Coronary artery (tissue), 2 donors: ENCODE measurements around the gene SYNPO.

Experiments used
- DNase-seq: peaks from one replicate; pipeline ENCODE4 v3.0.0-alpha.2; 2017; ENCODE audit warnings: low spot score
- H3K27ac ChIP-seq, 2 donors: fragments of 200-600 bp; sonication (generic); one replicate each; pipeline ENCODE4 v1.5.1; 2016 to 2019
- H3K4me3 ChIP-seq: fragments of 200-600 bp; sonication (generic); 2 replicates; pipeline ENCODE4 v1.5.1; 2016; ENCODE audit warnings: mild to moderate bottlenecking, moderate library complexity
- TF ChIP-seq, protein P1 (sequence below): fragments of 200-600 bp; sonication (generic); IDR thresholded peaks from one replicate; pipeline ENCODE4 v1.5.1; 2019; ENCODE audit warnings: antibody characterized with exemption

SYNPO gene

GRCh38 chr5:150607105-150607504 lies 33.4 kb upstream of the SYNPO start:
- DNase-seq = no peak

GRCh38 chr5:150607991-150608390 lies 32.5 kb upstream of the SYNPO start:
- TF ChIP-seq, protein P1, sequence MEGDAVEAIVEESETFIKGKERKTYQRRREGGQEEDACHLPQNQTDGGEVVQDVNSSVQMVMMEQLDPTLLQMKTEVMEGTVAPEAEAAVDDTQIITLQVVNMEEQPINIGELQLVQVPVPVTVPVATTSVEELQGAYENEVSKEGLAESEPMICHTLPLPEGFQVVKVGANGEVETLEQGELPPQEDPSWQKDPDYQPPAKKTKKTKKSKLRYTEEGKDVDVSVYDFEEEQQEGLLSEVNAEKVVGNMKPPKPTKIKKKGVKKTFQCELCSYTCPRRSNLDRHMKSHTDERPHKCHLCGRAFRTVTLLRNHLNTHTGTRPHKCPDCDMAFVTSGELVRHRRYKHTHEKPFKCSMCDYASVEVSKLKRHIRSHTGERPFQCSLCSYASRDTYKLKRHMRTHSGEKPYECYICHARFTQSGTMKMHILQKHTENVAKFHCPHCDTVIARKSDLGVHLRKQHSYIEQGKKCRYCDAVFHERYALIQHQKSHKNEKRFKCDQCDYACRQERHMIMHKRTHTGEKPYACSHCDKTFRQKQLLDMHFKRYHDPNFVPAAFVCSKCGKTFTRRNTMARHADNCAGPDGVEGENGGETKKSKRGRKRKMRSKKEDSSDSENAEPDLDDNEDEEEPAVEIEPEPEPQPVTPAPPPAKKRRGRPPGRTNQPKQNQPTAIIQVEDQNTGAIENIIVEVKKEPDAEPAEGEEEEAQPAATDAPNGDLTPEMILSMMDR = no peak
- H3K4me3 ChIP-seq = no peak overlapping the region
- DNase-seq = no peak
- H3K27ac ChIP-seq = peak overlapping the region; percentile 88 to 93

More at GRCh38 chr5:150607105-150607504, 33.4 kb upstream of the SYNPO start:
- TF ChIP-seq, protein P1 = no peak
- Histone ChIP-seq H3K4me3 (no peak overlapping the region), H3K27ac (peak overlapping the region; percentile 84 to 88)

GRCh38 chr5:150608991-150609390 lies 31.5 kb upstream of the SYNPO start:
- Histone ChIP-seq H3K4me3 (no peak overlapping the region), H3K27ac (peak overlapping the region; percentile 88 to 93)
- TF ChIP-seq, protein P1 = no peak
- DNase-seq = no peak

GRCh38 chr5:150609843-150610584 lies 30.4 kb upstream of the SYNPO start:
- DNase-seq = peak; percentile 93
- Histone ChIP-seq H3K4me3 (no peak overlapping the region), H3K27ac (peak overlapping the region; percentile 88 to 93)
- TF ChIP-seq, protein P1 = no peak

GRCh38 chr5:150611026-150611425 lies 29.4 kb upstream of the SYNPO start:
- Histone ChIP-seq H3K4me3 (no peak overlapping the region), H3K27ac (peak overlapping the region; percentile 88 to 93)
- DNase-seq = no peak
- TF ChIP-seq, protein P1 = no peak

DNA sequence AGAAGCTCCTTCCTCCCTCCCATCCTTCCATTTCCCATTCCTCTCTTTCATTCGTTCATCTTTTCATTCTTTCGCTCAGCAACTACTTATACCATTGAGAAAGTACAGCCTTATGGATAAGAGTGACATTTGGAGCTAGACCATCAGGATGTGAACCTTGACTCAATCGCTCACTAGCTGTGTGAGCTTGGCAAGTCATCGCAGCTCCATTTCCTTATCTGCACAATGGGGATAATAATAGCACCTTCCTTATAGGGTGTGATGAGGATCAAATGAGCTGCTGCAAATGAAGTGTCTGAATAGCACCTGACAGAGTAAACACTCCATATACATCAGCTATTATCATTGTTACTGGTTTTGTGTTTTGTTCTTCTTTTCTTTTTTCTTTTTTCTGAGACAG lies 28.1 kb upstream of the SYNPO start:
- no peak for DNase-seq
- H3K27ac ChIP-seq = peak overlapping the region; percentile 88 to 93
- TF ChIP-seq, protein P1 = no peak
- H3K4me3 ChIP-seq = no peak overlapping the region
